ENCODE measurements around the gene NTRK3. TPM values are rescaled to one million over a fixed set of nuclear protein-coding genes. Genes with fewer than 3 reads are reported as not detected.

The NTRK3 gene
- total RNA-seq, 8 experiments from 2014 or later, result 1.2 to 41.6 (median 10.7) TPM

GRCh38 chr15:88255087-88255483 is 1.5 kb downstream of the NTRK3 start:
- H3K4me1 ChIP-seq (replicated peaks in 1 of 2), result peaks cover 5 to 17% of the 10 kb centered on the region in 2 donors
- H3K27ac ChIP-seq, result no peak overlapping the region
- H3K4me3 ChIP-seq, result peak overlapping the region; percentile 43 to 67 (median 49)
- peak in 1 of 8 experiments; percentile 1 for ATAC-seq (replicated peaks in 6 of 8)
- in situ Hi-C loops (cut with MboI; ENCODE audit: low pct_unique_long_range_greater_than_20kb in 2 of 9, low sequenced_read_pairs in 9 of 9, unreplicated experiment in 9 of 9), result loop anchor here in 4 of 9 experiments (25.0 kb wide), 3 partner anchors 107 to 1343 kb away; no protein-coding TSS in a partner anchor
- WGBS, 10 experiments, result 2 to 40% (median 7%) methylated on average over 1 to 16 of the region's 23 CpGs; no CpG with 5 or more reads in 5 of the 10 experiments

GRCh38 chr15:88252441-88252840 is 4.1 kb downstream of the NTRK3 start:
- ATAC-seq (replicated peaks in 6 of 8), result no peak
- in situ Hi-C loops (cut with MboI; ENCODE audit: low pct_unique_long_range_greater_than_20kb in 2 of 9, low sequenced_read_pairs in 9 of 9, unreplicated experiment in 9 of 9), result loop anchor here in 4 of 9 experiments (25.0 kb wide), 3 partner anchors 110 to 1340 kb away; no protein-coding TSS in a partner anchor
- H3K4me1 ChIP-seq (replicated peaks in 1 of 2), result peaks cover 5 to 10% of the 10 kb centered on the region in 2 donors
- no peak overlapping the region for H3K27ac ChIP-seq
- H3K4me3 ChIP-seq, result no peak overlapping the region
- WGBS, 10 experiments, result 100% methylated on average over 1 of the region's 7 CpGs; no CpG with 5 or more reads in 7 of the 10 experiments

GRCh38 chr15:88250826-88251225 is 5.7 kb downstream of the NTRK3 start:
- Histone ChIP-seq H3K27ac (no peak overlapping the region), H3K4me3 (no peak overlapping the region), H3K4me1 (replicated peaks in 1 of 2) (peaks cover 8 to 17% of the 10 kb centered on the region in 2 donors)
- 0 to 100% (median 14%) methylated on average over 1 of the region's 1 CpG; no CpG with 5 or more reads in 5 of the 10 experiments for WGBS, 10 experiments
- in situ Hi-C loops (cut with MboI; ENCODE audit: low pct_unique_long_range_greater_than_20kb in 2 of 9, low sequenced_read_pairs in 9 of 9, unreplicated experiment in 9 of 9), result loop anchor here in 4 of 9 experiments (25.0 kb wide), 3 partner anchors 111 to 1339 kb away; no protein-coding TSS in a partner anchor
- ATAC-seq (replicated peaks in 6 of 8), result peak in 1 of 8 experiments; percentile 13

GRCh38 chr15:88249220-88249619 is 7.3 kb downstream of the NTRK3 start:
- Histone ChIP-seq H3K4me3 (no peak overlapping the region), H3K27ac (no peak overlapping the region), H3K4me1 (replicated peaks in 1 of 2) (peaks cover 8 to 12% of the 10 kb centered on the region in 2 donors)
- ATAC-seq (replicated peaks in 6 of 8), result no peak
- in situ Hi-C loops (cut with MboI; ENCODE audit: low pct_unique_long_range_greater_than_20kb in 2 of 9, low sequenced_read_pairs in 9 of 9, unreplicated experiment in 9 of 9), result no loop called here
- 13 to 96% (median 52%) methylated on average over 1 to 4 of the region's 6 CpGs; no CpG with 5 or more reads in 6 of the 10 experiments for WGBS, 10 experiments

- in situ Hi-C loops (cut with MboI; ENCODE audit: low pct_unique_long_range_greater_than_20kb in 2 of 9, low sequenced_read_pairs in 9 of 9, unreplicated experiment in 9 of 9), result no loop called here
- H3K27ac ChIP-seq, result no peak overlapping the region
- peak in 1 of 8 experiments; percentile 31 for ATAC-seq (replicated peaks in 6 of 8)
- H3K4me1 ChIP-seq (replicated peaks in 1 of 2), result peaks cover 3 to 7% of the 10 kb centered on the region in 2 donors
- no peak overlapping the region for H3K4me3 ChIP-seq
- WGBS, 10 experiments, result 0 to 100% (median 78%) methylated on average over 1 to 2 of the region's 4 CpGs; no CpG with 5 or more reads in 6 of the 10 experiments
These were observed 8.6 kb downstream of the NTRK3 start for GRCh38 chr15:88247914-88248313.

- ATAC-seq (replicated peaks in 6 of 8), result peak; percentile 79 to 98 (median 96)
- in situ Hi-C loops (cut with MboI; ENCODE audit: low pct_unique_long_range_greater_than_20kb in 2 of 9, low sequenced_read_pairs in 9 of 9, unreplicated experiment in 9 of 9), result no loop called here
- H3K27ac ChIP-seq, result no peak overlapping the region
- 0 to 58% (median 33%) methylated on average over 2 to 17 of the region's 27 CpGs; no CpG with 5 or more reads in 1 of the 10 experiments for WGBS, 10 experiments
- H3K4me3 ChIP-seq, result peak overlapping the region in 1 of 5 donors; percentile 6
- H3K4me1 ChIP-seq (replicated peaks in 1 of 2), result peaks cover 3 to 7% of the 10 kb centered on the region in 2 donors
These were observed 9.7 kb downstream of the NTRK3 start for GRCh38 chr15:88246666-88247446.

- H3K27ac ChIP-seq, result no peak overlapping the region
- H3K4me3 ChIP-seq, result no peak overlapping the region
- peaks cover 3 to 7% of the 10 kb centered on the region in 2 donors for H3K4me1 ChIP-seq (replicated peaks in 1 of 2)
- 92 to 100% (median 100%) methylated on average over 1 to 2 of the region's 7 CpGs; no CpG with 5 or more reads in 7 of the 10 experiments for WGBS, 10 experiments
- ATAC-seq (replicated peaks in 6 of 8), result no peak
- in situ Hi-C loops (cut with MboI; ENCODE audit: low pct_unique_long_range_greater_than_20kb in 2 of 9, low sequenced_read_pairs in 9 of 9, unreplicated experiment in 9 of 9), result no loop called here
These were observed 10.5 kb downstream of the NTRK3 start for GRCh38 chr15:88246081-88246480.

GRCh38 chr15:88243895-88244787 is 12.4 kb downstream of the NTRK3 start:
- peak in 3 of 8 experiments; percentile 9 to 32 (median 21) for ATAC-seq (replicated peaks in 6 of 8)
- no peak overlapping the region for H3K27ac ChIP-seq
- in situ Hi-C loops (cut with MboI; ENCODE audit: low pct_unique_long_range_greater_than_20kb in 2 of 9, low sequenced_read_pairs in 9 of 9, unreplicated experiment in 9 of 9), result no loop called here
- H3K4me1 ChIP-seq (replicated peaks in 1 of 2), result peaks cover 3 to 7% of the 10 kb centered on the region in 2 donors
- no peak overlapping the region for H3K4me3 ChIP-seq
- 0 to 100% (median 10%) methylated on average over 1 to 2 of the region's 2 CpGs; no CpG with 5 or more reads in 3 of the 10 experiments for WGBS, 10 experiments

- no peak overlapping the region for H3K4me3 ChIP-seq
- ATAC-seq (replicated peaks in 6 of 8), result no peak
- no peak overlapping the region for H3K27ac ChIP-seq
- H3K4me1 ChIP-seq (replicated peaks in 1 of 2), result peaks cover 3 to 7% of the 10 kb centered on the region in 2 donors
- in situ Hi-C loops (cut with MboI; ENCODE audit: low pct_unique_long_range_greater_than_20kb in 2 of 9, low sequenced_read_pairs in 9 of 9, unreplicated experiment in 9 of 9), result no loop called here
- 0 to 89% (median 50%) methylated on average over 1 to 5 of the region's 11 CpGs; no CpG with 5 or more reads in 1 of the 10 experiments for WGBS, 10 experiments
These were observed 13.7 kb downstream of the NTRK3 start for GRCh38 chr15:88242586-88243555.

GRCh38 chr15:88241461-88241860 is 15.1 kb downstream of the NTRK3 start:
- 39 to 100% (median 80%) methylated on average over 1 to 3 of the region's 9 CpGs; no CpG with 5 or more reads in 5 of the 10 experiments for WGBS, 10 experiments
- no peak overlapping the region for H3K27ac ChIP-seq
- peak in 1 of 8 experiments; percentile 11 for ATAC-seq (replicated peaks in 6 of 8)
- peaks cover 1% of the 10 kb centered on the region in 2 donors for H3K4me1 ChIP-seq (replicated peaks in 1 of 2)
- in situ Hi-C loops (cut with MboI; ENCODE audit: low pct_unique_long_range_greater_than_20kb in 2 of 9, low sequenced_read_pairs in 9 of 9, unreplicated experiment in 9 of 9), result no loop called here
- H3K4me3 ChIP-seq, result no peak overlapping the region

- ATAC-seq (replicated peaks in 6 of 8), result peak in 3 of 8 experiments; percentile 11 to 26 (median 14)
- 76 to 100% (median 80%) methylated on average over 1 to 3 of the region's 5 CpGs; no CpG with 5 or more reads in 7 of the 10 experiments for WGBS, 10 experiments
These were observed 15.5 kb downstream of the NTRK3 start for GRCh38 chr15:88241060-88241459.

More at GRCh38 chr15:88241060-88241459, 15.5 kb downstream of the NTRK3 start:
- Histone ChIP-seq H3K4me3 (no peak overlapping the region), H3K27ac (no peak overlapping the region), H3K4me1 (replicated peaks in 1 of 2) (no peaks in the 10 kb centered on the region)
- in situ Hi-C loops (cut with MboI; ENCODE audit: low pct_unique_long_range_greater_than_20kb in 2 of 9, low sequenced_read_pairs in 9 of 9, unreplicated experiment in 9 of 9), result no loop called here
